H1 (cell line): ENCODE data around the gene COL19A1. TPM values are rescaled to one million over a fixed set of nuclear protein-coding genes. Genes with fewer than 3 reads are reported as not detected.

Experiments used
- CTCF ChIA-PET: fragments of 300-600 bp; sonication (Branson Sonifier 250); formaldehyde crosslinking; loops from one replicate; lab custom pipeline; 2021; ENCODE audit not compliant: partially characterized antibody; lab: Charles Lee
- POLR2A ChIA-PET: fragments of 300-600 bp; sonication (Branson Sonifier 250); formaldehyde crosslinking; loops from one replicate; lab custom pipeline; 2021; ENCODE audit warnings: inconsistent platforms; ENCODE audit not compliant: partially characterized antibody; lab: Charles Lee
- DNase-seq, 2 experiments: peaks; one replicate each; pipeline versions ENCODE4 v3.0.0 to v3.0.0-alpha.2; 2010 to 2022; ENCODE audit warnings: low spot score in 2 of 2, low read depth in 1 of 2, mixed read lengths in 1 of 2
- FAIRE-seq: peaks from 2 replicates; lab custom pipeline; 2011; peaks lifted over from hg19 to GRCh38; lab: Jason Lieb, UNC
- H2AFZ ChIP-seq: 2 replicates; pipeline ENCODE4 v1.8.1; 2012; ENCODE audit warnings: low read length, inconsistent platforms
- H2AK5ac ChIP-seq: 2 replicates; pipeline ENCODE4 v1.6.1; 2013; ENCODE audit warnings: low read depth, low read length
- H2BK120ac ChIP-seq: replicated peaks from 2 replicates; pipeline ENCODE3; 2013; ENCODE audit warnings: low read depth, low read length, inconsistent platforms
- H2BK12ac ChIP-seq: 2 replicates; pipeline ENCODE4 v1.6.1; 2013; ENCODE audit warnings: low read depth, low read length
- H2BK15ac ChIP-seq: 2 replicates; pipeline ENCODE4 v1.6.1; 2013; ENCODE audit warnings: low read length
- H2BK20ac ChIP-seq: 2 replicates; pipeline ENCODE4 v1.6.1; 2013; ENCODE audit warnings: low read length
- H2BK5ac ChIP-seq: 2 replicates; pipeline ENCODE4 v1.6.1; 2013; ENCODE audit warnings: low read depth, low read length
- H3K14ac ChIP-seq: 2 replicates; pipeline ENCODE4 v1.6.1; 2013; ENCODE audit warnings: inconsistent platforms; ENCODE audit not compliant: insufficient read length
- H3K18ac ChIP-seq: 2 replicates; pipeline ENCODE4 v1.6.1; 2013; ENCODE audit warnings: low read length; ENCODE audit errors: extremely low read depth
- H3K23ac ChIP-seq: 2 replicates; pipeline ENCODE4 v1.6.1; 2013; ENCODE audit warnings: inconsistent platforms; ENCODE audit not compliant: insufficient read length
- H3K23me2 ChIP-seq: 2 replicates; pipeline ENCODE4 v1.6.1; 2013; ENCODE audit warnings: low read depth, low read length
- H3K27ac ChIP-seq: 2 replicates; pipeline ENCODE4 v1.6.1; 2011; ENCODE audit warnings: low read depth, low read length, inconsistent platforms
- H3K27me3 ChIP-seq, 4 experiments: replicated peaks in 1 of 4; 1 replicate in 1 of 4; 2 replicates in 3 of 4; pipeline versions ENCODE4 v1.6.1 to v1.8.1; 2011 to 2013; ENCODE audit warnings: low read length in 3 of 4, mild to moderate bottlenecking in 3 of 4, inconsistent platforms in 2 of 4, mixed read lengths in 2 of 4, moderate library complexity in 1 of 4; ENCODE audit not compliant: control insufficient read depth in 3 of 4, insufficient read depth in 3 of 4; ENCODE audit errors: extremely low read depth in 1 of 4
- H3K36me3 ChIP-seq, 4 experiments: 2 replicates each; pipeline versions ENCODE4 v1.6.1 to v1.8.1; 2011 to 2013; ENCODE audit warnings: mild to moderate bottlenecking in 4 of 4, low read length in 3 of 4, moderate library complexity in 2 of 4, control low read depth in 1 of 4, inconsistent platforms in 1 of 4; ENCODE audit not compliant: insufficient read depth in 4 of 4, control insufficient read depth in 2 of 4
- H3K4ac ChIP-seq: replicated peaks from 2 replicates; pipeline ENCODE3; 2013; ENCODE audit warnings: low read length, low read depth, mixed read lengths, inconsistent platforms; ENCODE audit not compliant: insufficient read length
- H3K4me1 ChIP-seq, 4 experiments: replicated peaks in 1 of 4; 1 replicate in 1 of 4; 2 replicates in 3 of 4; pipeline versions ENCODE4 v1.6.1 to v1.8.1; 2011 to 2013; ENCODE audit warnings: low read length in 3 of 4, inconsistent platforms in 2 of 4, mixed read lengths in 1 of 4; ENCODE audit not compliant: insufficient read depth in 4 of 4, control insufficient read depth in 3 of 4
- H3K4me2 ChIP-seq, 2 experiments: 2 replicates each; pipeline versions ENCODE4 v1.6.1 to v1.8.1; 2011 to 2013; ENCODE audit warnings: low read depth in 2 of 2, low read length in 2 of 2, control low read depth in 1 of 2, inconsistent platforms in 1 of 2, mild to moderate bottlenecking in 1 of 2; ENCODE audit not compliant: insufficient read depth in 1 of 2
- H3K4me3 ChIP-seq, 4 experiments: fragments of 200-600, 300-600 bp in 1 of 4; sonication (generic), shearing (Covaris generic), sonication (Bioruptor Twin) in 1 of 4; 2 replicates each; pipeline versions ENCODE4 v1.5.1 to v1.8.1; 2011 to 2016; ENCODE audit warnings: low read length in 4 of 4, low read depth in 3 of 4, control low read depth in 2 of 4, inconsistent platforms in 2 of 4, mild to moderate bottlenecking in 2 of 4, mixed read lengths in 1 of 4, moderate library complexity in 1 of 4; ENCODE audit not compliant: insufficient read depth in 2 of 4; ENCODE audit errors: extremely low read depth in 1 of 4
- H3K56ac ChIP-seq: replicated peaks from 2 replicates; pipeline ENCODE3; 2013; ENCODE audit warnings: low read depth, mild to moderate bottlenecking, mixed read lengths, low read length, inconsistent platforms; ENCODE audit not compliant: insufficient read length
- H3K79me1 ChIP-seq: 2 replicates; pipeline ENCODE4 v1.6.1; 2013; ENCODE audit warnings: low read depth, low read length, control low read depth
- H3K79me2 ChIP-seq, 2 experiments: 2 replicates each; pipeline versions ENCODE4 v1.6.1 to v1.8.1; 2012 to 2013; ENCODE audit warnings: low read length in 2 of 2, mild to moderate bottlenecking in 2 of 2, inconsistent platforms in 1 of 2; ENCODE audit not compliant: insufficient read depth in 2 of 2, control insufficient read depth in 1 of 2
- H3K9ac ChIP-seq, 4 experiments: replicated peaks in 1 of 4; 1 replicate in 1 of 4; 2 replicates in 3 of 4; pipeline versions ENCODE4 v1.6.1 to v1.8.1; 2011 to 2013; ENCODE audit warnings: low read depth in 3 of 4, low read length in 3 of 4, control low read depth in 2 of 4, mild to moderate bottlenecking in 2 of 4, moderate library complexity in 2 of 4, inconsistent platforms in 1 of 4; ENCODE audit errors: extremely low read depth in 1 of 4
- H3K9me3 ChIP-seq, 2 experiments: 2 replicates each; pipeline versions ENCODE4 v1.6.1 to v1.8.1; 2012 to 2013; ENCODE audit warnings: mild to moderate bottlenecking in 2 of 2, moderate library complexity in 2 of 2, control low read depth in 1 of 2, inconsistent platforms in 1 of 2, low read depth in 1 of 2, low read length in 1 of 2, mixed read lengths in 1 of 2; ENCODE audit not compliant: insufficient read depth in 2 of 2
- H4K20me1 ChIP-seq, 2 experiments: replicated peaks in 1 of 2; 2 replicates each; pipeline versions ENCODE3 to v1.8.1; 2011 to 2013; ENCODE audit warnings: inconsistent platforms in 2 of 2, low read length in 2 of 2, mild to moderate bottlenecking in 1 of 2; ENCODE audit not compliant: insufficient read depth in 2 of 2, control insufficient read depth in 1 of 2
- H4K5ac ChIP-seq: 2 replicates; pipeline ENCODE4 v1.6.1; 2013; ENCODE audit warnings: low read length, low read depth, mixed read lengths, inconsistent platforms; ENCODE audit not compliant: insufficient read length
- H4K8ac ChIP-seq: 2 replicates; pipeline ENCODE4 v1.8.0; 2013; ENCODE audit warnings: mild to moderate bottlenecking, moderate library complexity, low read length, inconsistent platforms; ENCODE audit not compliant: insufficient read depth; ENCODE audit errors: extremely low read depth
- H4K91ac ChIP-seq: replicated peaks from 2 replicates; pipeline ENCODE3; 2013; ENCODE audit warnings: low read length, mixed read lengths, inconsistent platforms; ENCODE audit not compliant: insufficient read length
- GABPA ChIP-seq: IDR thresholded peaks from 2 replicates; pipeline ENCODE4 v1.6.1; 2011; ENCODE audit warnings: mild to moderate bottlenecking, low read length, moderate library complexity, borderline replicate concordance; ENCODE audit not compliant: insufficient read depth
- JUN ChIP-seq: IDR thresholded peaks from 2 replicates; pipeline ENCODE4 v1.6.1; 2011; ENCODE audit warnings: low read depth, mild to moderate bottlenecking, improper control_type of control experiment, low read length
- SIRT6 ChIP-seq: IDR thresholded peaks from one replicate; pipeline ENCODE4 v1.7.1; 2012; ENCODE audit warnings: low read length, inconsistent platforms
- SP1 ChIP-seq: IDR thresholded peaks from 2 replicates; pipeline ENCODE4 v1.6.1; 2011; ENCODE audit warnings: low read depth, low read length
- SP2 ChIP-seq: IDR thresholded peaks from 2 replicates; pipeline ENCODE4 v1.6.1; 2012; ENCODE audit warnings: mild to moderate bottlenecking, low read length, inconsistent platforms
- YY1 ChIP-seq: IDR thresholded peaks from 2 replicates; pipeline ENCODE4 v1.6.1; 2011; ENCODE audit warnings: low read depth, mild to moderate bottlenecking, low read length
- WGBS, 2 experiments: shearing (Covaris generic) in 1 of 2; methylation state at CpG; one replicate each; pipeline versions ENCODE4 v1.1.6 to v1.1.7; 2013 to 2015; ENCODE audit warnings: low lambda C conversion rate in 2 of 2, mixed read lengths in 2 of 2, inconsistent platforms in 1 of 2, low coverage in 1 of 2, missing lambda C conversion rate in 1 of 2; ENCODE audit not compliant: insufficient replicate concordance in 2 of 2, insufficient coverage in 1 of 2, insufficient read length in 1 of 2; ENCODE audit errors: extremely low coverage in 1 of 2, missing lambda C conversion rate in 1 of 2; 5-methylcytosine and 5-hydroxymethylcytosine counted together
- polyA plus RNA-seq, 7 experiments: library from polyadenylated mRNA; depleted of rRNA in 3 of 7; stranded (reverse) in 5 of 7; unstranded in 2 of 7; fragments of >200 nt in 5 of 7; fragments of 200-250 nt in 2 of 7; gene quantifications; 1 replicate in 5 of 7; 2 replicates in 1 of 7; 4 replicates in 1 of 7; pipeline versions ENCODE4 v1.2.1 to v1.2.3, GENCODE V29; 2011 to 2013; ENCODE audit warnings: missing spikeins in 2 of 7, mixed read lengths in 2 of 7
- total RNA-seq: library from RNA; stranded (reverse); fragmentation: NEBNext Ultra II Directional; extraction: Animal tissue kit (Norgen Biotek cat#: 25700); gene quantifications from 2 replicates; pipeline ENCODE4 v1.2.1, GENCODE V29; 2021

COL19A1 gene
- total and polyA plus RNA-seq, 2 of the 8 experiments (the other 6 are each of a cell fraction or from before 2014, with no cell fraction given): not detected

DNA sequence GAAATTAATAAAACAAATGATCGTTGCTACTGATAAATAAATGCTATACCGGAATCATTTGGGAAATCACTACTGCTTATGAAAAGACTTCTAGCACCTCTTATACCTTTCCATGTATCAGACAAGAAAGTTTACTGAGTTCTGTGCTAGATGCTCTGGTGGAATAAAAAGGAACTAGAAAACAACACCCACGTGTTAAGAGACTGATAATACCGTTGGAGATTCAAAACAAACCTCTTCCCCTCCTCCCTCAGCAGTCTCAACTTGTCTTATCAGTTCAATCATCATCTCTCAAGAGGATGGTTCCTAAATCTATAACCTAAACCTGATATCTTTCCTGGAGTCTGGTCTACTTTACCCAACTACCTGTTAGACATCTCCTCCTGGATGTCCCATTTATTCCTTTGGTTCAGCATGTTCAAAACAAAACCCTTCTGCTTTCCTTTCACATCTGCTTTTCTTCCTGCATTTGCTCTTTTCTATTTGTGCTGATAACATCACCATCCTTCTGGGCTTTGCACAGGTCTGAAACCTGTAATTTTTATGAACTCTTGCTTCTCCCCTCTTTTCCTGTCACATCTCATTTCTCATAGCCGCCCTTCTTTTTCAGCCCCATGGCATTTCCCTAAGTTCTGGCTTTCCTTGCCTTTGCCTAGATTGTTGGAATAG is 122.2 kb downstream of the COL19A1 start:
- no peaks in the 10 kb centered on the region for H3K4me1 ChIP-seq
- TF ChIP-seq SP2 (no peak), YY1 (no peak), GABPA (no peak), JUN (no peak), SP1 (no peak), SIRT6 (no peak)
- TF ChIP-seq, all 59 proteins: peak for 0
- WGBS, 2 experiments: 89% methylated on average over 5 of the region's 5 CpGs; no CpG with 5 or more reads in 1 of the 2 experiments

More for the DNA sequence above, 122.2 kb downstream of the COL19A1 start:
- H3K36me3 ChIP-seq: no peaks in the 10 kb centered on the region
- no peaks in the 10 kb centered on the region for H3K9me3 ChIP-seq
- no peak overlapping the region for H4K8ac ChIP-seq
- ChIA-PET CTCF (no interaction called here), POLR2A (no interaction called here)
- H3K18ac ChIP-seq: no peak overlapping the region
- H3K27me3 ChIP-seq: no peaks in the 10 kb centered on the region
- no peak overlapping the region for H3K14ac ChIP-seq
- no peak overlapping the region for H2BK15ac ChIP-seq
- no peaks in the 10 kb centered on the region for H3K23me2 ChIP-seq
- H3K56ac ChIP-seq: no peak overlapping the region
- no peaks in the 10 kb centered on the region for H3K79me1 ChIP-seq
- FAIRE-seq (no peak), DNase-seq (no peak)
- H2AK5ac ChIP-seq: no peak overlapping the region
- H3K4ac ChIP-seq: no peak overlapping the region
- H4K91ac ChIP-seq: no peak overlapping the region
- H2BK12ac ChIP-seq: no peak overlapping the region
- no peak overlapping the region for H3K27ac ChIP-seq
- H3K4me3 ChIP-seq: no peak overlapping the region
- no peak overlapping the region for H3K9ac ChIP-seq
- H3K4me2 ChIP-seq: no peak overlapping the region
- no peak overlapping the region for H2BK5ac ChIP-seq
- no peaks in the 10 kb centered on the region for H4K20me1 ChIP-seq
- no peak overlapping the region for H2BK20ac ChIP-seq
- H2AFZ ChIP-seq: no peak overlapping the region
- no peak overlapping the region for H3K23ac ChIP-seq
- H2BK120ac ChIP-seq: no peak overlapping the region
- H3K79me2 ChIP-seq: no peaks in the 10 kb centered on the region
- no peak overlapping the region for H4K5ac ChIP-seq
